ENCODE data around the gene CCDC201. TPM values are rescaled to one million over a fixed set of nuclear protein-coding genes. Genes with fewer than 3 reads are reported as not detected.

The CCDC201 gene
- total and polyA plus RNA-seq, 9 donors: 0.15 TPM; not detected in 8

DNA sequence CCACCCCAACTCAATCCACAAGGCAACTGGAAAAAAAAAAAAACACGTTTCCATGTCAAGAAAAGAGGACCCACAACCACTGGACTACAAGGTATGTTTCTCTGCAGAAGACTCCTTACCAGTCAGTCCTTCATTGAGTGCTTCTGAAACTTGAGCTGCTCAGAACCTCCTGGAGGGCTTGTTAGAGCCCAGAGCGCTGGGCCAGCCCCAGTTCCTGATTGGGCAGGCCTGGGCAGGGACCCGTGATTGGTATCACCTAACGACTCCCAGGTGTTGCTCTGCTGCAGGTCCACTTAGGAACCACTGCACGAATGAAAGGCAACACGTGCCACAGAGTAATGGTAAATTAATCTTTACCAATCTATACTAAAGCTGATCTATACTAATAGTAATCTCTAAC, 473 bp upstream of the CCDC201 start:
- TF ChIP-seq POLR2A (IDR thresholded peaks at IDR 0.05) (no peak), EP300 (IDR thresholded peaks at IDR 0.05) (no peak)
- TF ChIP-seq, protein P1, sequence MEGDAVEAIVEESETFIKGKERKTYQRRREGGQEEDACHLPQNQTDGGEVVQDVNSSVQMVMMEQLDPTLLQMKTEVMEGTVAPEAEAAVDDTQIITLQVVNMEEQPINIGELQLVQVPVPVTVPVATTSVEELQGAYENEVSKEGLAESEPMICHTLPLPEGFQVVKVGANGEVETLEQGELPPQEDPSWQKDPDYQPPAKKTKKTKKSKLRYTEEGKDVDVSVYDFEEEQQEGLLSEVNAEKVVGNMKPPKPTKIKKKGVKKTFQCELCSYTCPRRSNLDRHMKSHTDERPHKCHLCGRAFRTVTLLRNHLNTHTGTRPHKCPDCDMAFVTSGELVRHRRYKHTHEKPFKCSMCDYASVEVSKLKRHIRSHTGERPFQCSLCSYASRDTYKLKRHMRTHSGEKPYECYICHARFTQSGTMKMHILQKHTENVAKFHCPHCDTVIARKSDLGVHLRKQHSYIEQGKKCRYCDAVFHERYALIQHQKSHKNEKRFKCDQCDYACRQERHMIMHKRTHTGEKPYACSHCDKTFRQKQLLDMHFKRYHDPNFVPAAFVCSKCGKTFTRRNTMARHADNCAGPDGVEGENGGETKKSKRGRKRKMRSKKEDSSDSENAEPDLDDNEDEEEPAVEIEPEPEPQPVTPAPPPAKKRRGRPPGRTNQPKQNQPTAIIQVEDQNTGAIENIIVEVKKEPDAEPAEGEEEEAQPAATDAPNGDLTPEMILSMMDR (IDR thresholded peaks at IDR 0.05): no peak
- H3K4me3 ChIP-seq: no peak overlapping the region
- H3K9me3 ChIP-seq: peaks cover 0 to 3% of the 10 kb centered on the region in 2 donors
- H3K4me1 ChIP-seq (ENCODE audit: insufficient read depth): no peaks in the 10 kb centered on the region
- DNase-seq: no peak
- no peaks in the 10 kb centered on the region for H3K36me3 ChIP-seq
- 81 to 89% (median 83%) methylated on average over 6 of the region's 6 CpGs for WGBS, 3 donors
- intact Hi-C loops (cut with DNase I): no loop called here
- H3K27me3 ChIP-seq: no peaks in the 10 kb centered on the region
- H3K27ac ChIP-seq: no peak overlapping the region

DNA sequence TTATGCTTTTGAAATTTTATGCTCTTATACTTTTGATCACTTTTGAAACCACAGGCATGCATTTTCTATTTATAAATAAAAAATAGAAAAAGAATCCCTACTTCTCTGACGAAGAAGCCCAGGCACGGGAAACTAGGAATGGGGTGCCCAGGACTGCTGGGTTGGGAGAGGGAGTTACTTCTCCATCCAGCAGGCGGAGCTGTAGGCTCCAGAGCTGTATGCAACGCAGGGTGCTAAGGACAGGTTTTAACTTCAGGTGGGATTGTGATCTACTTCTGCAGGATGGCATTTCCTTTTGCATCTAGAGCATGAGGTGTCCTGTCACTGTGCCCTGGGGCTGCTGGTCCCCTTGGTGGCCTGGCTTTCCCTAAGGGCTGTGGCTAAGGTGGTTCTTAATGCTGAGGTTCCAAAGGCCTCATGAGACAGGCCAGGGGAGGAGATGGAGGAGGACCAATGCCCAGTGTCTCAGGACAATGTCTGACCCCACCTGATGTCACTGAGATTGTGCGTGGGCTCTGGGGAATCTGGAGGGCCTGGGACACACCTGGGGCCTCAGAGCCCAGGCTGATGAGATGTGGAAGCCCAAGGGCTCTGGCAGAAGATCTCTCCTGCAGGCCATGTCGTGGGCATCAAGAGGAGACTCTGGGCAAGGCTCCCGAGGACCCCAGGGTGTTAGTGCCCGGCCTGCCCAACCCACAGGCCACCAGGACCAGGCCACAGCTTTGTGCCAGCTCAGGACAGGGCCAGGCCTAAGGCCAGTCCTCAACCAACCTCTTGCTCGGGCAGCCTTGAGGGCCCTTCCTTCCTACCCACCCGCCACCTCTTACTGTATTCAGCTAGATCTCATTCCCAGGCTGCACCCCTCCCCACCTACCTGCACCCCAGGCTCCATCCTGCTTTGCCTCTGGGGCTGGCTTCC, 507 bp downstream of the CCDC201 start:
- H3K4me3 ChIP-seq: no peak overlapping the region
- DNase-seq: no peak
- intact Hi-C loops (cut with DNase I): no loop called here
- WGBS, 3 donors: 66 to 80% (median 69%) methylated on average over 10 of the region's 10 CpGs
- no peaks in the 10 kb centered on the region for H3K36me3 ChIP-seq
- no peaks in the 10 kb centered on the region for H3K9me3 ChIP-seq
- TF ChIP-seq, protein P1 (IDR thresholded peaks at IDR 0.05): no peak
- TF ChIP-seq EP300 (IDR thresholded peaks at IDR 0.05) (no peak), POLR2A (IDR thresholded peaks at IDR 0.05) (no peak)
- H3K4me1 ChIP-seq (ENCODE audit: insufficient read depth): no peaks in the 10 kb centered on the region
- no peak overlapping the region for H3K27ac ChIP-seq
- no peaks in the 10 kb centered on the region for H3K27me3 ChIP-seq

DNA sequence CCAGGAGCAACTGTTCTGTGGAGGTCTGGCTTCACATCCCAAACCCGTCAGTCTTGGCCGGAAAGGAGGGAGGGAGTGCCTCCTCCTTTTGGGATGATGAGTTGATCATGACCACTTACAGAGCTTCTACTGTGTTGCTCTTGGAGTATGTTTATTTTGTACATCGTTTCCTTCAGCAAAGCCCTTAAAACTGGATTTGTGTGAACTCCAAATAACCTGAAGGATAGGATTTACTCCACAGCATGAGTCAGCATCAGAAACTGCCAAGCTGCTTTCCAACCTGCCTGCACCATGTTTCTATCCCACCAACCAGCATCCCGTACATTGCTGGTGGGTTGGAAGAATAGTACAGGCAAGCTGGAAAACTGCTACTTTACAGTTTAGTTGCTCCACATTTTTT, 3.5 kb downstream of the CCDC201 start:
- H3K36me3 ChIP-seq: no peaks in the 10 kb centered on the region
- H3K9me3 ChIP-seq: no peaks in the 10 kb centered on the region
- H3K27me3 ChIP-seq: no peaks in the 10 kb centered on the region
- no peaks in the 10 kb centered on the region for H3K4me1 ChIP-seq (ENCODE audit: insufficient read depth)
- no peak for DNase-seq
- no peak overlapping the region for H3K27ac ChIP-seq
- TF ChIP-seq, protein P1 (IDR thresholded peaks at IDR 0.05): no peak
- TF ChIP-seq POLR2A (IDR thresholded peaks at IDR 0.05) (no peak), EP300 (IDR thresholded peaks at IDR 0.05) (no peak)
- intact Hi-C loops (cut with DNase I): no loop called here
- H3K4me3 ChIP-seq: no peak overlapping the region
- 58 to 74% (median 70%) methylated on average over 4 of the region's 4 CpGs for WGBS, 3 donors

DNA sequence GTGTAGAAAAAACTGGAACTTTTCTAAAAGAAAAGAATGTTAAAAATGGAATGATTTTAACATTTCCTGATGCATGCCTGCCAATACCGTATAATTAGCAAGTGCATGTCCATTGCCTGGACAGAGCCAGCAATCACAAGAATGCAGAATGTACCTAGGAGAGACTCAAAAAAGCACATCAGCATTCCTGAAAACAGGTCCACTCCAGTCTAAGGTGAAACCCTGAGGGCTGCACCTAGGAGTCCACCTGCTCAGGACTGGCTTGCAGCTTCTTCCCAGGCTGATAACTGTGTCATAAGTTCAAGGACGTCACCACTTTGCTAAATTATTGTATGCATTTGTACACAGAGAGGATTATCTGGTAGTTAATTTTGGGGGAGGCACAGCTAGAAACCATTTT, 5.4 kb downstream of the CCDC201 start:
- Histone ChIP-seq H3K27ac (no peak overlapping the region), H3K36me3 (no peaks in the 10 kb centered on the region), H3K9me3 (no peaks in the 10 kb centered on the region), H3K4me3 (no peak overlapping the region), H3K27me3 (no peaks in the 10 kb centered on the region), H3K4me1 (ENCODE audit: insufficient read depth) (no peaks in the 10 kb centered on the region)
- intact Hi-C loops (cut with DNase I): no loop called here
- 48 to 62% (median 51%) methylated on average over 2 of the region's 2 CpGs for WGBS, 3 donors
- TF ChIP-seq, protein P1 (IDR thresholded peaks at IDR 0.05): no peak
- TF ChIP-seq POLR2A (IDR thresholded peaks at IDR 0.05): no peak
- TF ChIP-seq EP300 (IDR thresholded peaks at IDR 0.05): no peak
- DNase-seq: no peak
